GOT3 (cell line): ENCODE measurements around the gene ELF1.
"Not testable (repeated sequence)": the region's sequence is repeated elsewhere in the genome, so short reads cannot be mapped to it uniquely, and the experiment has no call there.

Experiments used
- DNase-seq: peaks from one replicate; lab custom pipeline; 2025; ENCODE audit warnings: mixed read lengths; lab: John Stamatoyannopoulos, UW

ELF1 gene

DNA sequence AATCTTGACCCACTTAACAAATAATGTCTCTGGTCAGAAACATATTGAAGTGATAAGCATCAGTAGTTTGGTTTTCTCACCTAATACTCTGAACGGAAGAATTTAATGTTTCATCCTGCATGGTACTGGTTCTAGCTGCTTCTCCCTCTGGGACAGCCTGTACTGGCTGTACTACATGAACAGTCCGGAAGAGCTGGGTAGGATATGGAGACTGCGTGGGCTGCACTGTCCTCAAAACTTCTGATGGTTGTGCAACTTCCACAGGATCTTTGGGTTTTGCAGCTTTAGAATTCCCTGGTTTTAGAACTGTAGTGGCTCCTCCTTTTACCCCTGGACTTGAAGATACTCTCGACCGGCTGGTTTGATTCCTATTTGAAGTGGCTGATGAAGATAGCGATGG, 78.3 kb downstream of the ELF1 start:
- DNase-seq = no peak

DNA sequence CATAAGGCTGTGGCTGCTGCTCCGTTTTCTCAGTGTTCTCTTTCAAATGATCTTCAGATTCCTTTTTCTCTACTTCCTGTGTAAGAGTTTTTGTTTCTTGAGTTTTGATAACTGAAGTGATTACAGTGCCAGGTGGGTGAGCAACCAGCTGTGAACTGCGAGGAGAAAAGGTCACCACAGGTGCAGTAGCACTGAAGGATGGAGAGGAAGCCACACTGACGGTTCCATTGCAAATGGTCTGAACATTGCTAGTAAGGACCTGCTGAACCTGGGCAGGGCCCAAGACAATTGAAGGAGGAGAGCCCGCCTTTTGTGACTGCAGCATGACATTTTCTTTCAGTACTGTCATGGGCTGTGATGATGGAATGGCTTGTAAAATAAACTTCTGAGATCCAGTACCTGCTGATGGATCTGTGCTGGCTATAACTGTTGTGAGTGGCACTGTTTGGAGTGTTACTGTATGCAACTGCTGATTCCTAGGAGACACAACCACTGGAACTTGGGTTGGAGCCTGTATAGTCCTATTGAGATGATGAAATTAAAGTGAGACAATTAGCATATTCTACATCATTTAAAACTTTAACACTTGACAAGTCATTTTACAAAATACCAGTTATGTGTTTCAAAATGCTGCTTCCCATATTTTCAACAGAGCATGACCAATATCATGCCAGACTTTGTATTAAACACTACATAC, 85.5 kb downstream of the ELF1 start:
- no peak for DNase-seq

DNA sequence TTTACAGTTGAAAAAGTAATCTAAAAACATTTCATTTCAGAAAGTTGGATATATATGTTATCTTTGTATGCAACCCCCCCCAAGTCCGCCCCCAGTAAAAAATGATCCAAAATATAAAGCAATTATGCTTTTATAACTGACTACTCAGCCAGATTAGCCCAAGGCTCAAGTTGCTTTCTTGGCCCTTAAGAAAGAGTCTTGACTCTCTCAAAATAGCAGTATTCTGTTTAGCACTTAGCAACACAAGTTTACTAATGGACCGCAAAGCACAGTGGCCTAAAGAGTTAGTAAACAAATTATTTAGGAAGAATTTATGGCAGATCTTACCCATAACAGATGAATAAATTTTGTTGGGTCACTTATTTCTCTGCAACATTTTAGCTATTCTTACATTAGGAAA, 86.9 kb downstream of the ELF1 start:
- no peak for DNase-seq

- no peak for DNase-seq
These were observed 87.4 kb downstream of the ELF1 start for GRCh38 chr13:40931719-40932118.

DNA sequence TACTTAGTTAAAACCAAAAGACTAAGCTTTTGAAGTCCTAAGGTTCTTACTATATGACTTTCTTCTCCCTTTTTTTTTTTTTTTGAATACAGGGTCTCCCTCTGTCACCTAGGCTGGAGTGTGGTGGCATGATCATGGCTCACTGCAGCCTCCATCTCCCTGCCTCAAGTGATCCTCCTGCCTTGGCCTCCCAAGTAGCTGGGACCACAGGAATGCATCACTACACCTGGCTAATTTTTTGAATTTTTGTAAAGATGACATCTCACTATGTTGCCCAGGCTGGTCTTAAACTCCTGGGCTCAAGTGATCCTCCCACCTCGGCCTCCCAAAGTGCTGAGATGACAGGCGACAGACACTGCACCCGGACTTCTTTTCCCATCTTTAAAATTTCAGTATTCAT, 89.2 kb downstream of the ELF1 start:
- DNase-seq = not testable (repeated sequence)

- DNase-seq = no peak
These were observed 90.1 kb downstream of the ELF1 start for GRCh38 chr13:40928980-40929379.

- DNase-seq = no peak
These were observed 91.2 kb downstream of the ELF1 start for GRCh38 chr13:40927929-40928328.

GRCh38 chr13:40923867-40924266, 95.2 kb downstream of the ELF1 start:
- no peak for DNase-seq

- DNase-seq = no peak
These were observed 96.6 kb downstream of the ELF1 start for GRCh38 chr13:40922437-40923040.

- no peak for DNase-seq
These were observed 98.3 kb downstream of the ELF1 start for GRCh38 chr13:40920826-40921225.

GRCh38 chr13:40919901-40920300, 99.2 kb downstream of the ELF1 start:
- not testable (repeated sequence) for DNase-seq

DNA sequence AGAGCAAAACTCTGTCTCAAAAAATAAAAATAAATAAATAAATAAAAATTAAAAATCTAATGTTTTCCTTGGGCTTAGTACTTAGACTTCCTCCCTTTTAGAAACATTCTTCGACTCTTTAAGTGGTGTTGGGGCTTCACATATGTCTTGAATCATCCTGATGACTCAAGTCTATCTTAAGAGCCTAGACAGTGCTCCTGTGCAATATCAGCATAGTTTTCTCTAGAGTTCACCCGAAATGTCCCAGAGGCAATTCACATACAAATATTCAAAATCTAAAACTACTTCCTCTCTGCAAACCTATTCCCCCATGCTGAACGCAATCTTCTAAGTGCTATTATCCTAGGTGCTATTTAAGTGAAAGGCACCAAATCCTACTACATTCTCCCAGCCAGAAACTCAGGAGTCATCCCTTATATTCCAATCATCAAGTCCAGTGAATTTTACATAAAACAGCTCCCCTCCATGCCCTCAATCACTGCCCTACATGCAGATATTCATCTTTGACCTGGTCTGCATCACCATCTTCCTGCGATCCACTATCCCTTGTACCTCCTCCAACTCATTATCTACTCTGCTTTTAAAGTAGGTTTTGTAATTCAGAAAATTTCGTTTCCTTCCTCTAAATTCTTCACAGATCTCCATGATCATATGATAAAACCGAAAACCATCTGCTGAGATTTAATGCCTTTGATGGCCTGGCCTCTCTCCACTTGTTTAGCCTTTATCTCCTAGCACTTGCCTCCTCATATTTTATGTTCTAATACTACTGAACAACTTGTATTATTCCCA, 102.7 kb downstream of the ELF1 start:
- DNase-seq = no peak

GRCh38 chr13:40914863-40915262, 104.3 kb downstream of the ELF1 start:
- not testable (repeated sequence) for DNase-seq

DNA sequence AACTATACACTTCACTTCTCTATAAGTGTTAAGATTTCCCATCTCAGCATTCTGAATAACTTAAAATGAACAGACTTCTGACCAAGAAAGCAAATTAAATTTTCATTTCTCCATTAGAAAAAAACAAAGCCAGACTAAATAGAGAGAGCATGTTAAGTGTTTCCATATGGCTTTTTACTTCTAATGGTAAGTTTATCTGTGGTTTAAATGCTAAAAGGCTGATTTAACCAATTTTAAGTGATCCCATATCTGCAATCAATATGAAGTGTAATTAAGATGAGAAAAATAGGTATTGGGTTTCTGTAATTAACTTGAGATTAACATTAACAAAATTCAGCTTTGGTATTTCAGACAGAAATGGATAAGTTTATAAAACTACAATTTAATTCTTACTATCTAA, 107.8 kb downstream of the ELF1 start:
- no peak for DNase-seq

- DNase-seq = no peak
These were observed 108.6 kb downstream of the ELF1 start for GRCh38 chr13:40910324-40911050.

- not testable (repeated sequence) for DNase-seq
These were observed 109.4 kb downstream of the ELF1 start for GRCh38 chr13:40909541-40910200.

DNA sequence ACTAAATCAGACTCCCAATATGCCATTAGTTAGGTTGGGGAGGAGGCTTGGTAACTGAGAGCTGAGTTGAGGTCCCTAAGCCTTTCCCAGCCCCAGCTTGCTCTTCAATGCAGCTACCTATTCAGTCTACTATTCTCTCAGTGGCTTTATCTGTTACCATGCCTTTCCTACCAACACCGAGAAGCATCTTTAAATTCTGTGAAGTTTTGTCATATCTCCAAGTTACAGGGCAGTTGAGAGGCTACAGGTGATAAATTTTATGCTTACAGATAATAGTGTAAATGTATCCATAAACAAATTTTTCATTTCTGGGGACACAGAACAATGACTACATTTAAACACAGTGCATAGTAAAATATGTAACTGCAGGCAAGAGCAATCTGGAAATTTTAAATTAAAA, 110.6 kb downstream of the ELF1 start:
- no peak for DNase-seq

DNA sequence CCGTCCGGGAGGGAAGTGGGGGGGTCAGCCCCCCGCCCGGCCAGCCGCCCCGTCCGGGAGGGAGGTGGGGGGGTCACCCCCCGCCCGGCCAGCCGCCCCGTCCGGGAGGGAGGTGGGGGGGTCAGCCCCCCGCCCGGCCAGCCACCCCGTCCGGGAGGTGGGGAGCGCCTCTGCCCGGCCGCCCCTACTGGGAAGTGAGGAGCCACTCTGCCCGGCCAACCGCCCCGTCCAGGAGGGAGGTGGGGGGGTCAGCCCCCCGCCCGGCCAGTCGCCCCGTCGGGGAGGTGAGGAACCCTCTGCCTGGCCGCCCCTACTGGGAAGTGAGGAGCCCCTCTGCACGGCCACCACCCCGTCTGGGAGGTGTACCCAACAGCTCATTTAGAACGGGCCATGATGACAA, 118.1 kb downstream of the ELF1 start:
- DNase-seq = not testable (repeated sequence)

- DNase-seq = not testable (repeated sequence)
These were observed 118.5 kb downstream of the ELF1 start for GRCh38 chr13:40900568-40900967.

- no peak for DNase-seq
These were observed 122.1 kb downstream of the ELF1 start for GRCh38 chr13:40897053-40897452.

- DNase-seq = no peak
These were observed 123.6 kb downstream of the ELF1 start for GRCh38 chr13:40895227-40896184.
